IMR-90 (cell line): ENCODE data around the gene PLEKHH1. TPM values are rescaled to one million over a fixed set of nuclear protein-coding genes. Genes with fewer than 3 reads are reported as not detected.

Experiments
- ATAC-seq: fragments of 200-7000 bp; cut with Tn5 transposase; 2 replicates; pipeline ENCODE4 v1.9.1; 2020; ENCODE audit warnings: low read depth, mild to moderate bottlenecking, moderate library complexity
- BruUV-seq: library from RNA; stranded (reverse); fragments of 400-500 nt; replicated peaks from 2 replicates; lab custom pipeline; 2021; lab: Mats Ljungman, UMichigan
- CTCF ChIA-PET: fragments of 300-600 bp; formaldehyde crosslinking; extraction: SDS; loops from one replicate; lab custom pipeline; 2021; ENCODE audit warnings: antibody characterized with exemption; lab: Yijun Ruan, JAX
- POLR2A ChIA-PET: fragments of 300-600 bp; sonication (Branson Sonifier 250); formaldehyde crosslinking; loops from one replicate; lab custom pipeline; 2022; ENCODE audit warnings: antibody characterized with exemption; ENCODE audit not compliant: unreplicated experiment; lab: Charles Lee
- DNase-seq: peaks from one replicate; pipeline ENCODE4 v3.0.0; 2013
- H2AFZ ChIP-seq: replicated peaks from 2 replicates; pipeline ENCODE3; 2013; ENCODE audit warnings: low read length, mild to moderate bottlenecking; ENCODE audit not compliant: poor library complexity
- H2AK5ac ChIP-seq: 2 replicates; pipeline ENCODE4 v1.6.1; 2013; ENCODE audit warnings: low read depth, low read length, inconsistent platforms
- H2AK9ac ChIP-seq: replicated peaks from 2 replicates; pipeline ENCODE3; 2013; ENCODE audit warnings: mild to moderate bottlenecking, low read depth, low read length, moderate library complexity; ENCODE audit not compliant: poor library complexity
- H2BK120ac ChIP-seq: 2 replicates; pipeline ENCODE4 v1.6.1; 2013; ENCODE audit warnings: low read depth, low read length, inconsistent platforms
- H2BK15ac ChIP-seq: 3 replicates; pipeline ENCODE4 v1.6.1; 2013; ENCODE audit warnings: low read depth, low read length, inconsistent platforms
- H2BK20ac ChIP-seq: 2 replicates; pipeline ENCODE4 v1.6.1; 2013; ENCODE audit warnings: low read depth, mild to moderate bottlenecking, inconsistent platforms, low read length, moderate library complexity
- H2BK5ac ChIP-seq: 2 replicates; pipeline ENCODE4 v1.6.1; 2013; ENCODE audit warnings: mild to moderate bottlenecking, low read depth, low read length, inconsistent platforms; ENCODE audit not compliant: poor library complexity, severe bottlenecking
- H3K14ac ChIP-seq: replicated peaks from 2 replicates; pipeline ENCODE4 v1.6.1; 2013; ENCODE audit warnings: low read depth, low read length, inconsistent platforms
- H3K18ac ChIP-seq: 2 replicates; pipeline ENCODE4 v1.6.1; 2013; ENCODE audit warnings: low read depth, low read length, control low read depth
- H3K23ac ChIP-seq: 2 replicates; pipeline ENCODE4 v1.6.1; 2013; ENCODE audit warnings: low read depth, low read length, inconsistent platforms
- H3K27ac ChIP-seq: 2 replicates; pipeline ENCODE4 v1.5.1; 2013; ENCODE audit warnings: mild to moderate bottlenecking, control low read depth, low read length; ENCODE audit not compliant: insufficient read depth
- H3K27me3 ChIP-seq: 2 replicates; pipeline ENCODE4 v1.6.1; 2013; ENCODE audit warnings: low read length; ENCODE audit not compliant: control insufficient read depth, insufficient read depth
- H3K36me3 ChIP-seq: 2 replicates; pipeline ENCODE4 v1.6.1; 2013; ENCODE audit warnings: low read length, mixed read lengths; ENCODE audit not compliant: control insufficient read depth, insufficient read depth
- H3K4ac ChIP-seq: 2 replicates; pipeline ENCODE4 v1.6.1; 2013; ENCODE audit warnings: low read depth, low read length, inconsistent platforms
- H3K4me1 ChIP-seq: 2 replicates; pipeline ENCODE4 v1.6.1; 2013; ENCODE audit warnings: low read length, mixed read lengths; ENCODE audit not compliant: control insufficient read depth, insufficient read depth
- H3K4me2 ChIP-seq: 2 replicates; pipeline ENCODE4 v1.6.1; 2013; ENCODE audit warnings: low read depth, mild to moderate bottlenecking, control low read depth, low read length, moderate library complexity
- H3K4me3 ChIP-seq: 2 replicates; pipeline ENCODE4 v1.5.1; 2013; ENCODE audit warnings: low read depth, mild to moderate bottlenecking, control low read depth, low read length, moderate library complexity; ENCODE audit not compliant: insufficient read depth
- H3K56ac ChIP-seq: 2 replicates; pipeline ENCODE4 v1.6.1; 2013; ENCODE audit warnings: low read length, inconsistent platforms; ENCODE audit not compliant: insufficient read depth; ENCODE audit errors: extremely low read depth
- H3K79me1 ChIP-seq, 2 experiments: 2 replicates each; pipeline ENCODE4 v1.6.1; 2013; ENCODE audit warnings: low read length in 2 of 2, inconsistent platforms in 1 of 2, low read depth in 1 of 2
- H3K9ac ChIP-seq: 2 replicates; pipeline ENCODE4 v1.6.1; 2013; ENCODE audit warnings: low read depth, low read length, control low read depth
- H3K9me1 ChIP-seq: 2 replicates; pipeline ENCODE4 v1.6.1; 2013; ENCODE audit warnings: low read length, inconsistent platforms; ENCODE audit not compliant: insufficient read depth
- H3K9me3 ChIP-seq: 2 replicates; pipeline ENCODE4 v1.6.1; 2013; ENCODE audit warnings: low read length; ENCODE audit not compliant: control insufficient read depth, insufficient read depth
- H4K20me1 ChIP-seq: 2 replicates; pipeline ENCODE4 v1.6.1; 2013; ENCODE audit warnings: low read length, inconsistent platforms; ENCODE audit not compliant: insufficient read depth
- H4K5ac ChIP-seq: 2 replicates; pipeline ENCODE4 v1.6.1; 2013; ENCODE audit warnings: mild to moderate bottlenecking, low read depth, low read length, control low read depth
- H4K8ac ChIP-seq, 2 experiments: 2 replicates each; pipeline ENCODE4 v1.6.1; 2013; ENCODE audit warnings: low read depth in 2 of 2, low read length in 2 of 2, control low read depth in 1 of 2, inconsistent platforms in 1 of 2
- H4K91ac ChIP-seq: 2 replicates; pipeline ENCODE4 v1.6.1; 2013; ENCODE audit warnings: low read depth, low read length, inconsistent platforms; ENCODE audit not compliant: insufficient read depth
- CEBPB ChIP-seq: IDR thresholded peaks from 2 replicates; pipeline ENCODE4 v1.6.1; 2012; ENCODE audit warnings: low read depth, low read length, improper control_type of control experiment
- CTCF ChIP-seq: conservative IDR thresholded peaks from 2 replicates; pipeline ENCODE4 v1.5.1; 2012; ENCODE audit warnings: mild to moderate bottlenecking, low read depth, low read length, improper control_type of control experiment
- POLR2A ChIP-seq: IDR thresholded peaks from 2 replicates; pipeline ENCODE4 v1.6.1; 2012; ENCODE audit warnings: mild to moderate bottlenecking, low read depth, low read length
- RAD21 ChIP-seq: IDR thresholded peaks from 2 replicates; pipeline ENCODE4 v1.6.1; 2012; ENCODE audit warnings: low read length, improper control_type of control experiment
- SMC3 ChIP-seq: fragments of 150-350 bp; IDR thresholded peaks from 2 replicates; pipeline ENCODE4 v1.6.1; 2016; ENCODE audit warnings: low read depth, mild to moderate bottlenecking, antibody characterized with exemption, low read length, moderate library complexity
- USF2 ChIP-seq: fragments of 150-350 bp; IDR thresholded peaks from 2 replicates; pipeline ENCODE4 v1.6.1; 2017; ENCODE audit warnings: mild to moderate bottlenecking, antibody characterized with exemption, low read length, low read depth
- WGBS, 2 experiments: methylation state at CpG; one replicate each; pipeline versions ENCODE4 v1.1.5 to v1.1.7; 2013; ENCODE audit warnings: missing lambda C conversion rate in 2 of 2; ENCODE audit not compliant: insufficient read length in 1 of 2; ENCODE audit errors: extremely low coverage in 2 of 2; 5-methylcytosine and 5-hydroxymethylcytosine counted together
- dilution Hi-C: fragments of 300-500 bp; cut with HindIII; formaldehyde crosslinking; loops from one replicate; pipeline ENCODE4 v1.14.3; 2018; ENCODE audit warnings: low sequenced_read_pairs; ENCODE audit not compliant: unreplicated experiment
- in situ Hi-C: fragments of 300-500 bp; cut with MboI; formaldehyde crosslinking; loops from 3 replicates; pipeline ENCODE4 v1.14.3; 2019; ENCODE audit warnings: low sequenced_read_pairs, inconsistent platforms, mixed read lengths
- intact Hi-C: fragments of 100-400 bp; cut with micrococcal nuclease; formaldehyde crosslinking; loops from 2 replicates; pipeline ENCODE4 v1.10.0; 2022
- polyA plus RNA-seq, 3 experiments: library from polyadenylated mRNA; depleted of rRNA; stranded (reverse); fragments of >200 nt; gene quantifications; 2 replicates each; pipeline ENCODE4 v1.2.3, GENCODE V29; 2012; ENCODE audit warnings: low replicate concordance in 1 of 3
- total RNA-seq: library from RNA; depleted of rRNA; stranded (reverse); fragments of >200 nt; gene quantifications from 2 replicates; pipeline ENCODE4 v1.2.3, GENCODE V29; 2012

PLEKHH1 gene
- total and polyA plus RNA-seq, 2 of the 4 experiments (the other 2 are of a cell fraction): under 0.01 to 0.34 TPM

GRCh38 chr14:67526676-67527459, 6.2 kb upstream of the PLEKHH1 start:
- Histone ChIP-seq H2BK15ac (no peak overlapping the region), H4K91ac (no peak overlapping the region), H3K14ac (no peak overlapping the region), H3K9me1 (no peaks in the 10 kb centered on the region), H3K4ac (no peak overlapping the region), H3K9ac (no peak overlapping the region), H3K4me2 (no peak overlapping the region), H3K23ac (no peak overlapping the region), H3K36me3 (no peaks in the 10 kb centered on the region), H2BK120ac (no peak overlapping the region), H3K56ac (no peak overlapping the region), H4K5ac (no peak overlapping the region), H4K8ac (no peak overlapping the region), H4K20me1 (no peaks in the 10 kb centered on the region), H2AK9ac (no peak overlapping the region), H3K79me1 (no peaks in the 10 kb centered on the region), H2BK5ac (no peak overlapping the region), H3K9me3 (no peaks in the 10 kb centered on the region), H2AFZ (peak overlapping the region; percentile 39), H3K27me3 (peaks cover 50% of the 10 kb centered on the region), H3K4me1 (no peaks in the 10 kb centered on the region), H3K18ac (no peak overlapping the region), H2BK20ac (no peak overlapping the region), H3K4me3 (no peak overlapping the region), H3K27ac (no peak overlapping the region), H2AK5ac (no peak overlapping the region)
- TF ChIP-seq RAD21: peak; percentile 59
- TF ChIP-seq CTCF: peak; percentile 53
- TF ChIP-seq SMC3: peak; percentile 36; the same call in 1 of the 2 replicates
- TF ChIP-seq USF2: no peak
- no peak for TF ChIP-seq CEBPB
- no peak for TF ChIP-seq POLR2A
- dilution Hi-C loops: no loop called here
- WGBS, 2 experiments: 54% methylated on average over 3 of the region's 8 CpGs; no CpG with 5 or more reads in 1 of the 2 experiments
- DNase-seq (peak; percentile 45), ATAC-seq (peak; percentile 80)
- in situ Hi-C loops: no loop called here
- BruUV-seq: no TSS peak
- ChIA-PET CTCF (interaction anchor here (0.5 to 2.2 kb wide), 19 partner anchors 9 to 177 kb away, joined by 3 to 28 read pairs (median 3); partner anchors contain the start of gene PIGH), POLR2A (no interaction called here)
- intact Hi-C loops: loop anchor here (1.0 to 5.0 kb wide), 3 partner anchors 44 to 176 kb away; no protein-coding TSS in a partner anchor
